Esophagus muscularis mucosa (tissue), 4 donors: Measurements from ENCODE around the gene TRIP13. TPM values are rescaled to one million over a fixed set of nuclear protein-coding genes. Genes with fewer than 3 reads are reported as not detected.

Experiments
- DNase-seq: peaks from one replicate; pipeline ENCODE4 v3.0.0-alpha.2; 2017; ENCODE audit errors: extremely low spot score
- H3K27ac ChIP-seq, 4 donors: fragments of 200-600 bp; sonication (generic); replicated peaks in 1 of 4; 1 replicate in 3 of 4; 2 replicates in 1 of 4; pipeline ENCODE4 v1.5.1; 2016 to 2019; ENCODE audit warnings: mild to moderate bottlenecking in 1 of 4
- H3K27me3 ChIP-seq, 4 donors: fragments of 200-600 bp; sonication (generic); one replicate each; pipeline versions ENCODE4 v1.5.1 to v1.6.0; 2016 to 2019
- H3K36me3 ChIP-seq, 4 donors: fragments of 200-600 bp; sonication (generic); one replicate each; pipeline ENCODE4 v1.5.1; 2016 to 2019
- H3K4me1 ChIP-seq, 4 donors: fragments of 200-600 bp; sonication (generic); one replicate each; pipeline ENCODE4 v1.5.1; 2016 to 2019
- H3K4me3 ChIP-seq, 4 donors: fragments of 200-600 bp; sonication (generic); 1 replicate in 2 of 4; 2 replicates in 2 of 4; pipeline ENCODE4 v1.5.1; 2016 to 2019; ENCODE audit warnings: mild to moderate bottlenecking in 4 of 4, moderate library complexity in 1 of 4
- H3K9me3 ChIP-seq, 4 donors: fragments of 200-600 bp; sonication (generic); 1 replicate in 3 of 4; 2 replicates in 1 of 4; pipeline ENCODE4 v1.5.1; 2016 to 2019
- CTCF ChIP-seq, 3 experiments: fragments of 200-600 bp in 2 of 3; fragments of 450-650 bp in 1 of 3; sonication (generic) in 2 of 3; IDR thresholded peaks; one replicate each; pipeline ENCODE4 v1.5.1; 2017 to 2019; ENCODE audit warnings: antibody characterized with exemption in 3 of 3, mild to moderate bottlenecking in 2 of 3, moderate library complexity in 1 of 3
- EP300 ChIP-seq: sonication (generic); formaldehyde crosslinking; IDR thresholded peaks from one replicate; pipeline ENCODE4 v1.6.1; 2017; ENCODE audit warnings: antibody characterized with exemption
- POLR2A ChIP-seq: fragments of 450-650 bp; IDR thresholded peaks from one replicate; pipeline ENCODE4 v1.6.1; 2017; ENCODE audit warnings: antibody characterized with exemption, moderate library complexity, mild to moderate bottlenecking, low read depth
- POLR2AphosphoS5 ChIP-seq, 2 donors: sonication (generic); formaldehyde crosslinking; IDR thresholded peaks; one replicate each; pipeline ENCODE4 v1.6.1; 2017; ENCODE audit warnings: antibody characterized with exemption in 2 of 2
- WGBS: methylation state at CpG from one replicate; pipeline ENCODE4 v1.1.5; 2018; 5-methylcytosine and 5-hydroxymethylcytosine counted together
- intact Hi-C: fragments of 100-400 bp; cut with DNase I; formaldehyde crosslinking; loops from one replicate; pipeline ENCODE4 v1.15.1; 2023
- total RNA-seq, 4 donors: library from RNA; depleted of rRNA; stranded (reverse); fragments of >200 nt; gene quantifications; one replicate each; pipeline versions ENCODE4 v1.1.0 to v1.2.1, GENCODE V29; 2016

TRIP13 gene
- total RNA-seq, 4 donors from 2014 or later: 0.65 to 0.92 (median 0.66) TPM; not detected in 1

DNA sequence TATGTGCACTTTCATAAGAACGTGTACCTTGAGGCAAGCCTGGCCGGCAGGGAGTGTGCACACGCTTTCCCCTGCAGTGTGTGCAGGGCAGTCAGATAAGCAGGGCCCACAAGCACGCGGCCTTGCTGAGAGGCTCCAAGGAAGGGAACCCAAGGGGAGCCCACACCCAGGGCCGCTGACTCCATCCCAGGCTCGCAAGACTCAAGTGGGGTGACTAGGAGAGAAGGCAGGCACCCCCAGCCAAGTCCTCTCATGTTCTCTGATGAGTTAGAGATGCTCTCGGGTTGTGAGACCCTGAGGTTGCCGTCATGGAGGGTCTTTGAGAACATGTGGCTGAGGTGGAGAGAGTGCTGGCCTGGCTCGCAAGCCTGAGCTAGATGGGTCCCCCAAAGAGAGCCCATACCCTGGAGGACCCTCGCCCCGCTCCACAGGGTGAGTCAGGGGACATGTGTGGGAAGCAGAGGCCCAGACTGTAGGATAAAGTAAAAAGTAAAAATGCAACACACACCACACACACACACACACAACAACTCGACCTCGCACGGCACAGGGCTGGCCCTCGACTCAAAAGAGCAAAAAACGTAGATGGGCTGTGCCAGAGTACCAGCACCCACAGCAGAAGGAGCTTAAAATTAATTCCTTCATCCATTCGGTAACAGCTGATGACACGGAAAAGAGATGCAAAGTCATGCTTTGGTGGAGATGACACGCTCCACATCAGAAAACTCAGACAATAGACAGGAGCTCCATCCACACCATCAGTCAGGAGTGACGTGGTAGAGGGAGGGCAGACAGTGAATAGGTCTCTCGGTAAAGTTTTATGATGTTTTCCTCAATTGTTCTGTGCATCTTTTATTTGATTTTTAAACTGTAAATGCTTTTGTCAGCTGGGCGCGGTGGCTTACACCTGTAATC lies 61.1 kb downstream of the TRIP13 start:
- 94% methylated on average over 24 of the region's 24 CpGs for WGBS
- H3K27me3 ChIP-seq: peaks cover 0 to 11% (median 0%) of the 10 kb centered on the region in 4 donors
- no peak overlapping the region for H3K4me3 ChIP-seq
- no peak overlapping the region for H3K27ac ChIP-seq
- DNase-seq: no peak
- no peaks in the 10 kb centered on the region for H3K36me3 ChIP-seq
- H3K9me3 ChIP-seq: peaks cover 0 to 7% (median 0%) of the 10 kb centered on the region in 4 donors
- intact Hi-C loops: no loop called here
- H3K4me1 ChIP-seq: peaks cover 18 to 37% (median 32%) of the 10 kb centered on the region in 4 donors
- TF ChIP-seq POLR2A (no peak), POLR2AphosphoS5 (IDR thresholded peaks at IDR 0.05) (no peak), CTCF (IDR thresholded peaks at IDR 0.05) (no peak), EP300 (no peak)

DNA sequence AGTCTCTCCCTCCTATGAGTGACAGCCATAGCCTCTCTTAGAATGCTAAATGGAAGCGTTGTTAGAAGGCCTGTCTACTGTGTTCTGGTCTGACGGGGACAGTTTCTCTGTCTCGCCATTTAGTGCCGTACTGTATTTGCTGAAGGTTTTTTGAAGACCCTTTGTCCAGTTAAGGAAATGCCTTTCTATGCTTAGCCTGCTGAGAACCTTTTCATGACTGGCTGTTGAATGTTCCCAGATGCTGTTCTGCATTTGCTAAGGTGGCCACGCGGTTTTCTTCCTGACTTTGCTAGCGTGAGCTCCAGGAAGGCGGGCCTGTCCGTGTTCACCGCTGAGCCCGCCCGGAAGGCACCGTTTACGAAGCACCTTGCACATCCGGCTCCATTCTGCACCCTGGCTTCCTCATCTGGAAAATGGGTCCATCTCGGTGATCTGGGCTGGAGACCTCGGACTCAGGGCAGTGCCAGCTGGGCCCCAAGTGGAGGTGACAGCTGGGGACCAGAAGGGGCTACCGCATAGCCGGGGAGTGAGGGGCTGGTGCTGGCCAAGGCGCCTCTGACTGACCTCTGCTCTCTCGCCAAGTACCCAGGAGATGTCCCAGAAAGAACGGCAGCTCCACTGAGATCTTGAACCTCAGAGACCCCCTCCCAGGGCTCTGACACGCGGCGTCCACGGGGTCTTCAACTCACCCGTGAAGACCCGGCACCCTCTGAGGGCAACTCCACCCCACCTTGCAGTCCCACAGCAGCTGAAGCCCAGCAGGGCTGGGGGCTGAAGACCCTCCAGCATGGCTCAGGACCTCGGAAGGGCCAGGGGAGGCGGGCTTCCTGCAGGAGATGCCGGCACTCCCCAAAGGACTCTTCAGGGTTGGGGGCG lies 63.4 kb downstream of the TRIP13 start:
- Histone ChIP-seq H3K27me3 (peaks cover 0 to 7% (median 0%) of the 10 kb centered on the region in 4 donors), H3K27ac (peak overlapping the region in 3 of 4 donors; percentile 57 to 76 (median 59)), H3K9me3 (no peaks in the 10 kb centered on the region), H3K4me1 (peaks cover 21 to 52% (median 39%) of the 10 kb centered on the region in 4 donors), H3K36me3 (no peaks in the 10 kb centered on the region), H3K4me3 (no peak overlapping the region)
- no peak for DNase-seq
- 84% methylated on average over 28 of the region's 32 CpGs for WGBS
- intact Hi-C loops: no loop called here
- no peak for TF ChIP-seq EP300
- TF ChIP-seq POLR2A: no peak
- no peak for TF ChIP-seq POLR2AphosphoS5 (IDR thresholded peaks at IDR 0.05)
- TF ChIP-seq CTCF (IDR thresholded peaks at IDR 0.05): no peak

DNA sequence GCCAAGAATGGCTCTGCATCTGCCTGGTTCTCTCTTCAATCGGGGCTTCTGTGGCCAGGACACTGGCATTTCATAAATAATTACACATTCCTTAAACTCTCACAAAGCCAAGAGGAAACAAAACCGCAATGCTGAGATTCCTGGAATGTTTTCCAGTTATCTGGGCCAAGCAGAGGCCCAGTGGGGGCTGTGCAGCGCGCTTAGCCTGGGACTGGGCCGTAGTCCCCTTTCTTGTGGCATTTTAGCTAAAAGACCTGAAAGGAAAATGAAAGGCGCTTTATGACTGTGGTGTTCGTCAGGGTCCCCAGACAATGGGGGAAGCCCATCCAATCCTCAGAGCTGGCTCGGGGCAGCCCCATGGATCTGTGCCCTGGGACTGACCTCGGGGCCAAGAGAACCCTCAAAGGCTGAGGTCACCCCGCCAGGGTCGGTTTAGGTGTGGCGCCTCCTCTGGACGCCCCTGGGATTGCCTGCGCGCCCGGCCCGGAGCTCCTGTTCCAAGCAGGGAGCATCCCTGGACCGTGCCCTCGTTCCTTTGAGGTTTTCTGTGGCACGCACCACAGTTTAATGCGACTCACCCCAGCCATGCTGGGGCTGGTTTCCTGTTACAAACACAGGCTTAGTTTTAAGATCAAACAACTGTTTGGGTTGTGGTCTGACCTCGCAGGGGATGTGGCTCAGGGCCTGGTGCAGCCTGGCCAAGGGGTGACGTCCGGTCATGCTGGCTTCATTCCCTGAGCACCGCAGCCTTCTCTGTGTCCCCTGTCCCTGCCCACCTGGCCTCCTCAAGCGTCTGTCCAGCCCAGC lies 64.5 kb downstream of the TRIP13 start:
- Histone ChIP-seq H3K9me3 (no peaks in the 10 kb centered on the region), H3K27ac (peak overlapping the region in 3 of 4 donors; percentile 57 to 76 (median 59)), H3K4me1 (peaks cover 21 to 54% (median 40%) of the 10 kb centered on the region in 4 donors), H3K4me3 (no peak overlapping the region), H3K36me3 (no peaks in the 10 kb centered on the region), H3K27me3 (peaks cover 0 to 3% (median 0%) of the 10 kb centered on the region in 4 donors)
- intact Hi-C loops: no loop called here
- DNase-seq: no peak
- TF ChIP-seq POLR2AphosphoS5 (IDR thresholded peaks at IDR 0.05) (peak in 1 of 2 donors; percentile 32), EP300 (no peak), CTCF (IDR thresholded peaks at IDR 0.05) (peak in 1 of 3 experiments; percentile 22), POLR2A (no peak)
- 32% methylated on average over 14 of the region's 26 CpGs for WGBS

GRCh38 chr5:957748-958485 lies 65.2 kb downstream of the TRIP13 start:
- peaks cover 21 to 54% (median 40%) of the 10 kb centered on the region in 4 donors for H3K4me1 ChIP-seq
- no peak for DNase-seq
- WGBS: 80% methylated on average over 15 of the region's 23 CpGs
- intact Hi-C loops: no loop called here
- no peaks in the 10 kb centered on the region for H3K36me3 ChIP-seq
- no peak for TF ChIP-seq CTCF (IDR thresholded peaks at IDR 0.05)
- no peak for TF ChIP-seq POLR2A
- H3K27ac ChIP-seq: peak overlapping the region in 3 of 4 donors; percentile 57 to 76 (median 59)
- no peaks in the 10 kb centered on the region for H3K9me3 ChIP-seq
- no peaks in the 10 kb centered on the region for H3K27me3 ChIP-seq
- no peak overlapping the region for H3K4me3 ChIP-seq
